GM12874 (cell line): ENCODE results near the gene RARS1.

Source experiments
- TF ChIP-seq, protein P1 (sequence below): IDR thresholded peaks from 2 replicates; pipeline ENCODE4 v1.5.1; 2011; ENCODE audit warnings: low read depth, mild to moderate bottlenecking, control low read depth, low read length, moderate library complexity; ENCODE audit not compliant: insufficient read depth

Gene RARS1

DNA sequence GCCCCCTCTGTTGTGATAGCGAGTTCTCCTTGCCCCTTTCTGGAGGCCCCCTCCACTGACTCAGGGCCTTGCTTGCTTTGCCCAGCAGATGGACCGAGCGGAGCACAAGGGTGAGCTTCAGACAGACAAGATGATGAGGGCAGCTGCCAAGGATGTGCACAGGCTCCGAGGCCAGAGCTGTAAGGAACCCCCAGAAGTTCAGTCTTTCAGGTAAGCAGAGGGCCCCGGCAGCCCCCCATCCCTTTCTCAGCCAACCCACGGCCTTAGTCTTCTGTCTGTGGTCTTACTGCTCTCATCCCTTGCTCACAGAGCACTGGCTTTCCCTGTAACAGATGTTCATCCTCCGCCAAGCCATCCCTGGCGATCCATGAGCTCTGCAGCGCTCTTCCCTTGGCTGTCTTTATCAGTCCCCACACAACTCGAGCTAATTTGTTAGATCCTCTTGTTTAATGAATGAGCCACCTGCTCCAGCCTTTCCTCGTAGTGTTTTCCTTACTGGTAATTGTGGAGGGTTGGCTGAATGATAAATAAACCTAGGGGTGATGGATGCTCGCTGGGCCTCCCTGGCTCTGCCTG is 18.4 kb upstream of the RARS1 start:
- TF ChIP-seq, protein P1, sequence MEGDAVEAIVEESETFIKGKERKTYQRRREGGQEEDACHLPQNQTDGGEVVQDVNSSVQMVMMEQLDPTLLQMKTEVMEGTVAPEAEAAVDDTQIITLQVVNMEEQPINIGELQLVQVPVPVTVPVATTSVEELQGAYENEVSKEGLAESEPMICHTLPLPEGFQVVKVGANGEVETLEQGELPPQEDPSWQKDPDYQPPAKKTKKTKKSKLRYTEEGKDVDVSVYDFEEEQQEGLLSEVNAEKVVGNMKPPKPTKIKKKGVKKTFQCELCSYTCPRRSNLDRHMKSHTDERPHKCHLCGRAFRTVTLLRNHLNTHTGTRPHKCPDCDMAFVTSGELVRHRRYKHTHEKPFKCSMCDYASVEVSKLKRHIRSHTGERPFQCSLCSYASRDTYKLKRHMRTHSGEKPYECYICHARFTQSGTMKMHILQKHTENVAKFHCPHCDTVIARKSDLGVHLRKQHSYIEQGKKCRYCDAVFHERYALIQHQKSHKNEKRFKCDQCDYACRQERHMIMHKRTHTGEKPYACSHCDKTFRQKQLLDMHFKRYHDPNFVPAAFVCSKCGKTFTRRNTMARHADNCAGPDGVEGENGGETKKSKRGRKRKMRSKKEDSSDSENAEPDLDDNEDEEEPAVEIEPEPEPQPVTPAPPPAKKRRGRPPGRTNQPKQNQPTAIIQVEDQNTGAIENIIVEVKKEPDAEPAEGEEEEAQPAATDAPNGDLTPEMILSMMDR, result no peak

DNA sequence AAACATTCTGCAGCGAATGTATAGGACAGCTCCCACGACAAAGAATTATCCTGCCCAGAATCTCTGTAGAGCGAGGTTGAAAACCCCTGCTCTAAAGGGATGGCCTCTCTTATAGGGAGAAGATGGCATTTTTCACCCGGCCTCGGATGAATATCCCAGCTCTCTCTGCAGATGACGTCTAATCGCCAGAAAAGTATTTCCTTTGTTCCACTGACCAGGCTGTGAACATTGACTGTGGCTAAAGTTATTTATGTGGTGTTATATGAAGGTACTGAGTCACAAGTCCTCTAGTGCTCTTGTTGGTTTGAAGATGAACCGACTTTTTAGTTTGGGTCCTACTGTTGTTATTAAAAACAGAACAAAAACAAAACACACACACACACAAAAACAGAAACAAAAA is 17.4 kb upstream of the RARS1 start:
- TF ChIP-seq, protein P1, result no peak

DNA sequence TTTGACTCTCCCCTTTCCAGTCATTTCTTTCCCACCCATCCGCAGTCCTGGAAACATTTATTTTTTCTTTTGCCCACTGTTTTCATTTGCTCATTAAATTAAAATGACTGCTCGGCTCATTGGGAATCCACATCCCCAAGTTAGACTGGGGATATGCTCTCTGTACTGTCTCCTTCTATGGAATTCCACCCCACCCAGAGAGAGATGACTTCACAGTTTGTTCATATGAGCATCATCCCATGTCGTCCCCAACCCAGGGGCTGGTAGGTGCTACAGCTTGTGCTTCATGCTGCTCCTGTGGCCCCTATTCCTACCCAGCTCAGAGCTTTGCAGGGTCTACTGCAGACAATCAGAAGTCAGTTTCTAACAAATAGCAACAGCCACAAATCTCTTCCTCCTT is 16.5 kb upstream of the RARS1 start:
- TF ChIP-seq, protein P1, result no peak

DNA sequence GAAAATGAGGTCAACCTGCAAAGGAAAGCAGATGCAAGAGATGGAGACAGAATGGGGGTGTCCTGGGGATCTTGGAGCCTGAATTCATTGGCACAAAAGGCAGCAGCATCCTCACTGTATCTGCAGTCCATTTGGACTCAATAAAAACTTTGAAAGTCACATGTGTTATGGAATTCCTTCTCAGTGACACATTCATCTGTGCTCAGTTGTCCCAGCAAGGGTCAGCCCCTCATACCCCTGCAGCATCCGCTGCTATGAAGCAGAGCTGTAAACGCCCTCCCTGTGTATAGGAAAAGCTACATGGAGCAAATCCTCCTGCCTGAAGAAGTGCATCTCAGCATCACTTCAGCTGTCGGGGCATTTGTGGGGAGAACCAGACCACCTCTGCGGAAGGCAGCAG is 14.5 kb upstream of the RARS1 start:
- TF ChIP-seq, protein P1, result no peak

DNA sequence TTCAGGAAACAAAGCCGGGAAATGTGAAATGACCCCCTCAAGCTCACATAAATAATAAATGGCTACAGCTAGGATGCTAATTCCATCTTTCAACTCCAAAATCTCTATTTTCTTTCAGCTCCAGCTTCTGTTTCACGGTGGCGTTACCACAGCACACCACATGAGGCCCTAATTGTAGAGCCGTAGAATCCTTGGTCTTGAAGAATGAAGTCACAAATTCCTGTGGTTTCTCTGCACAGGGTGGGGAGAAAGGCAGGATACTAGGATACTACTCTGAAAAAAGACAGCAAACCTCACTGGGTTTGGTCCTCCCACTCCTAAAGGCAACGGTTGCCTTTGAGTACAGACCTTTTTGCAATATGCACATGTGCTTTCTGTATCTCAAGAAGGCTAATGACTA is 13.9 kb upstream of the RARS1 start:
- TF ChIP-seq, protein P1, result no peak

DNA sequence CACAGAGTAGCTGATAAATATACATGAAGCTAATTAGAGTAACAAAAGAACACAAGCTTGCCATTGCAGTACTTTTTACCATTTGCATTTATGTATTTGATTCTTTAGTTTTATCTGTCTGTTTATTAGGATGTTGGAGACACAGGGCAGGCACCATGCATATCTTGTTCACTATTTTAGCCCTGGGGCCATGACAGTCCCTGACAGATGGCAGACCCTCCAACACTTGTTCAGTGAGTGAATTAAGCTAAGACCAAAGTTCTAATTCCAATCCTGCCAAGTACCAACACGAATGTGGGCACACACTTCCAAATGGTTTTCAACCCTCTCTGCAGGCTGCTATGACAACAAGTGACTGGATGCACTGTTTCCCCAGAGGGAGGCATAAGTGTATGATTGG is 12.0 kb upstream of the RARS1 start:
- TF ChIP-seq, protein P1, result no peak

DNA sequence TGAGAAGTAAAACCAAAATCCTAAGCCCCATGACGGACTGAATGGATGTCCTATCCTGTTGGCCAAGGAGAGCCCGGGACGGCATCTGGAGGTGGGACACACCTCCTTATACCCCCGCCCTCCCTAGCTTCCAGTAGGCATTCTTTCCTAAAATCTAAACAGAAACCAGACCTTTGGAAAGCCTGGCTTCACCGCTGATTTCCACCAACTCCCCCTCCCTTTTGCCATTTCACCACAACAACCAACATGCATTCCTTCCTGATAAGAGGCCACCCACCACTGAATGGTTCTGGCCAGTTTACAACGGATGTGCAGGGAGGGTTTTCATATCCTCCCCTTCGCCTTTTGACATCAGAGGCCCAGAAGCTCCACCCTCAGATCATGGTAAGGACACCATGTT is 9.2 kb upstream of the RARS1 start:
- TF ChIP-seq, protein P1, result no peak
